Measurements from ENCODE around the gene FBF1.

The FBF1 gene

DNA sequence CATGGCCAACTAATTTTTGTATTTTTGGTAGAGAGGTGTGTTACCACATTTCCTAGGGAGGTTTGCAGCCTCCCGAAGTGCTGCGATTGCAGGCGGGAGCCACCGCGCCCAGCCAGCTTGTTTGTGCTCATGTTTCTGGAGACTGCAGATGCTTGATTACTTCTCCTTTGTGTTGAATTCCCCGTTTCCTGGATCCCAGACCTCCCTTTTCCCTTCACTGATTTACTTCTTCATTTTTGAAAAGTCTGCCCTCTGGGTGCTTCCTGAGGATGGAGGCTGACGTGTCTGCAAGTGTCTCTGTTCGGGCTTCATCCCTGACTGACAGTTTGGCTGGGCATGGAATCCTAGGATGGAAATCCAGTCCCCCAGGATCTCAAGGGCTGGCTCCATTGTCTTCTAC is 55.4 kb downstream of the FBF1 start:
- ATAC-seq: no peak
- TF ChIP-seq PATZ1 (CRISPR knock-in tag; IDR thresholded peaks at IDR 0.05; ENCODE audit: borderline replicate concordance) (no peak), TCF4 (CRISPR knock-in tag; IDR thresholded peaks at IDR 0.05; ENCODE audit: borderline replicate concordance) (no peak), RARB (CRISPR knock-in tag; IDR thresholded peaks at IDR 0.05) (no peak), BACH2 (CRISPR knock-in tag; IDR thresholded peaks at IDR 0.05; ENCODE audit: borderline replicate concordance) (no peak), ZFP30 (CRISPR knock-in tag; IDR thresholded peaks at IDR 0.05) (no peak), ZNF8 (CRISPR knock-in tag; IDR thresholded peaks at IDR 0.05) (no peak), CREB5 (CRISPR knock-in tag; IDR thresholded peaks at IDR 0.05; ENCODE audit: low read depth) (no peak)
- TF ChIP-seq, protein P1, sequence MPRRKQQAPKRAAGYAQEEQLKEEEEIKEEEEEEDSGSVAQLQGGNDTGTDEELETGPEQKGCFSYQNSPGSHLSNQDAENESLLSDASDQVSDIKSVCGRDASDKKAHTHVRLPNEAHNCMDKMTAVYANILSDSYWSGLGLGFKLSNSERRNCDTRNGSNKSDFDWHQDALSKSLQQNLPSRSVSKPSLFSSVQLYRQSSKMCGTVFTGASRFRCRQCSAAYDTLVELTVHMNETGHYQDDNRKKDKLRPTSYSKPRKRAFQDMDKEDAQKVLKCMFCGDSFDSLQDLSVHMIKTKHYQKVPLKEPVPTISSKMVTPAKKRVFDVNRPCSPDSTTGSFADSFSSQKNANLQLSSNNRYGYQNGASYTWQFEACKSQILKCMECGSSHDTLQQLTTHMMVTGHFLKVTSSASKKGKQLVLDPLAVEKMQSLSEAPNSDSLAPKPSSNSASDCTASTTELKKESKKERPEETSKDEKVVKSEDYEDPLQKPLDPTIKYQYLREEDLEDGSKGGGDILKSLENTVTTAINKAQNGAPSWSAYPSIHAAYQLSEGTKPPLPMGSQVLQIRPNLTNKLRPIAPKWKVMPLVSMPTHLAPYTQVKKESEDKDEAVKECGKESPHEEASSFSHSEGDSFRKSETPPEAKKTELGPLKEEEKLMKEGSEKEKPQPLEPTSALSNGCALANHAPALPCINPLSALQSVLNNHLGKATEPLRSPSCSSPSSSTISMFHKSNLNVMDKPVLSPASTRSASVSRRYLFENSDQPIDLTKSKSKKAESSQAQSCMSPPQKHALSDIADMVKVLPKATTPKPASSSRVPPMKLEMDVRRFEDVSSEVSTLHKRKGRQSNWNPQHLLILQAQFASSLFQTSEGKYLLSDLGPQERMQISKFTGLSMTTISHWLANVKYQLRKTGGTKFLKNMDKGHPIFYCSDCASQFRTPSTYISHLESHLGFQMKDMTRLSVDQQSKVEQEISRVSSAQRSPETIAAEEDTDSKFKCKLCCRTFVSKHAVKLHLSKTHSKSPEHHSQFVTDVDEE (CRISPR knock-in tag; IDR thresholded peaks at IDR 0.05): no peak

DNA sequence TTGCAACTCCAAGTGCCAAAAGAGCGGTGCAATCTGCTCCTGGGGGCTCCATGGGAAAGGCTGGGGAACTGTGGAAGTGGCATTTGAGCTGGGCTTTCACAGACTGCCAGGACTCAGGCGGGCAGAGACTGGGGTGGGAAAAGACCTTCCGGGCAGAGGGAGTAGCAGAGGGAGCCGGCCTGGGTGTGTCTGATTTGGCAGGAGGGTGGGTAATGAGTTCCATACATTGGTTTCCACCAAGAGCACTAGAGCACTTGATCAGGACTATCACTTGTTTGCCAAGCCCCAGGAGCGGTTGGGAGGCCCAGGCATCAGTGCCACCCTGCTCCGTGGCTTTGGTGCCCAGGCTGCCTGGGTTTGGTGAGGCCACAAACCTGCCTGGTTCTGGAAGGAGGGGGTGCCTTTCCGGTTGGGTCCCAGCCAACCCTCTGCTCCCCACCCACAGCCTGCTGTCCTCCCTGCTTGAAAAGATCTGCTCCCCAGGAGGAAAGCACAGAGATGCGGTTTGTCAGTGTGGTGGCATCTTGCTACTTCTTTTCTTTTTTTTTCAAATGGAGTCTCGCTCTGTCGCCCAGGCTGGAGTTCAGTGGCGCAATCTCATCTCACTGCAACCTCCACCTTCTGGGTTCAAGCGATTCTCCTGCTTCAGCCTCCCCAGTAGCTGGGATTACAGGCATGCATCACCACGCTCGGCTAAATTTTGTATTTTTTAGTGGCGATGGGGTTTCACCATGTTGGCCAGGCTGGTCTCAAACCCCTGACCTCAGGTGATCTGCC is 59.0 kb downstream of the FBF1 start:
- TF ChIP-seq PATZ1 (CRISPR knock-in tag; IDR thresholded peaks at IDR 0.05; ENCODE audit: borderline replicate concordance): no peak
- no peak for TF ChIP-seq GLIS3 (CRISPR knock-in tag; IDR thresholded peaks at IDR 0.05)
- no peak for TF ChIP-seq ZNF8 (CRISPR knock-in tag; IDR thresholded peaks at IDR 0.05)
- TF ChIP-seq CREB5 (CRISPR knock-in tag; IDR thresholded peaks at IDR 0.05; ENCODE audit: low read depth): no peak
- no peak for TF ChIP-seq PPARA (CRISPR knock-in tag; IDR thresholded peaks at IDR 0.05; ENCODE audit: borderline replicate concordance)
- no peak for TF ChIP-seq CSRNP3 (CRISPR knock-in tag; IDR thresholded peaks at IDR 0.05)
- no peak for TF ChIP-seq SNAI2 (CRISPR knock-in tag; IDR thresholded peaks at IDR 0.05)
- no peak for TF ChIP-seq ZNF565 (CRISPR knock-in tag; conservative IDR thresholded peaks at IDR 0.05; ENCODE audit: low read depth)
- TF ChIP-seq ISL1 (CRISPR knock-in tag; IDR thresholded peaks at IDR 0.05): no peak
- no peak for TF ChIP-seq ARNTL (CRISPR knock-in tag; IDR thresholded peaks at IDR 0.05; ENCODE audit: borderline replicate concordance, low read depth)
- no peak for TF ChIP-seq OSR1 (CRISPR knock-in tag; IDR thresholded peaks at IDR 0.05)
- no peak for ATAC-seq

DNA sequence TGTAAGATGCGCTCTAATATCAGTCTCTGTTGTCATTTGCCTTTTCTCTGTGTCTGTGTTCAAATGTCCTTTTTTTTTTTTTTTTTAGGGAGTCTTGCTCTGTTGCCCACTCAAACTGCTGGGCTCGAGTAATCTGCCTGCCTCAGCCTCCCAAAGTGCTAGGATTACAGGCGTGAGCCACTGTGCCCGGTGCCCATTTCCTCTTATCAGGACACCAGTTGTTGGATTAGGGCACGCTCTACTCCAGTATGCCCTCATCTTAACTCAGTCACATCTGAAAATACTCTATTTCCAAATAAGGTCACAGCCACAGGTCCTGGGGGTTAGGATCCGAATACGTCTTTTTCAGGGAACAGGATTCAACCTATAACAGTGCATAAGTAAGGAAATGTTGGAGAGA is 60.6 kb downstream of the FBF1 start:
- ATAC-seq: no peak
- no peak for TF ChIP-seq ARNTL (CRISPR knock-in tag; IDR thresholded peaks at IDR 0.05; ENCODE audit: borderline replicate concordance, low read depth)
- no peak for TF ChIP-seq CREB5 (CRISPR knock-in tag; IDR thresholded peaks at IDR 0.05; ENCODE audit: low read depth)
- TF ChIP-seq SNAI2 (CRISPR knock-in tag; IDR thresholded peaks at IDR 0.05): no peak
- TF ChIP-seq, protein P1 (CRISPR knock-in tag; IDR thresholded peaks at IDR 0.05): no peak
- TF ChIP-seq ESRRG (CRISPR knock-in tag; IDR thresholded peaks at IDR 0.05): no peak
- TF ChIP-seq ZNF565 (CRISPR knock-in tag; conservative IDR thresholded peaks at IDR 0.05; ENCODE audit: low read depth): no peak
- TF ChIP-seq, protein P2, sequence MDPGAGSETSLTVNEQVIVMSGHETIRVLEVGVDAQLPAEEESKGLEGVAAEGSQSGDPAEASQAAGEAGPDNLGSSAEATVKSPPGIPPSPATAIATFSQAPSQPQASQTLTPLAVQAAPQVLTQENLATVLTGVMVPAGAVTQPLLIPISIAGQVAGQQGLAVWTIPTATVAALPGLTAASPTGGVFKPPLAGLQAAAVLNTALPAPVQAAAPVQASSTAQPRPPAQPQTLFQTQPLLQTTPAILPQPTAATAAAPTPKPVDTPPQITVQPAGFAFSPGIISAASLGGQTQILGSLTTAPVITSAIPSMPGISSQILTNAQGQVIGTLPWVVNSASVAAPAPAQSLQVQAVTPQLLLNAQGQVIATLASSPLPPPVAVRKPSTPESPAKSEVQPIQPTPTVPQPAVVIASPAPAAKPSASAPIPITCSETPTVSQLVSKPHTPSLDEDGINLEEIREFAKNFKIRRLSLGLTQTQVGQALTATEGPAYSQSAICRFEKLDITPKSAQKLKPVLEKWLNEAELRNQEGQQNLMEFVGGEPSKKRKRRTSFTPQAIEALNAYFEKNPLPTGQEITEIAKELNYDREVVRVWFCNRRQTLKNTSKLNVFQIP (CRISPR knock-in tag; IDR thresholded peaks at IDR 0.05; ENCODE audit: borderline replicate concordance, low read depth): no peak
- TF ChIP-seq BACH2 (CRISPR knock-in tag; IDR thresholded peaks at IDR 0.05; ENCODE audit: borderline replicate concordance): no peak
